Liver (tissue), 9 donors: ENCODE data around the gene PSMB3. TPM values are rescaled to one million over a fixed set of nuclear protein-coding genes. Genes with fewer than 3 reads are reported as not detected.

Source experiments
- DNase-seq: peaks from one replicate; pipeline ENCODE4 v3.0.0-alpha.2; 2017; ENCODE audit warnings: low spot score
- H3K27ac ChIP-seq, 2 donors: one replicate each; pipeline ENCODE4 v1.7.0; 2013; ENCODE audit warnings: inconsistent platforms in 2 of 2, low read length in 2 of 2, control low read depth in 1 of 2, low read depth in 1 of 2, mild to moderate bottlenecking in 1 of 2
- H3K27me3 ChIP-seq, 4 donors: one replicate each; pipeline versions ENCODE4 v1.6.1 to v1.7.0; 2013; ENCODE audit warnings: low read length in 3 of 4, inconsistent platforms in 1 of 4, mild to moderate bottlenecking in 1 of 4, moderate library complexity in 1 of 4; ENCODE audit not compliant: control insufficient read depth in 4 of 4, insufficient read depth in 4 of 4
- H3K36me3 ChIP-seq, 4 donors: one replicate each; pipeline versions ENCODE4 v1.6.1 to v1.7.0; 2013; ENCODE audit warnings: low read length in 3 of 4, mild to moderate bottlenecking in 3 of 4, low read depth in 1 of 4, moderate library complexity in 1 of 4; ENCODE audit not compliant: control insufficient read depth in 4 of 4, insufficient read depth in 3 of 4
- H3K4me1 ChIP-seq, 4 donors: one replicate each; pipeline versions ENCODE4 v1.6.1 to v1.7.0; 2013; ENCODE audit warnings: low read length in 3 of 4, mild to moderate bottlenecking in 3 of 4, moderate library complexity in 1 of 4; ENCODE audit not compliant: control insufficient read depth in 4 of 4, insufficient read depth in 4 of 4
- H3K4me3 ChIP-seq, 3 donors: one replicate each; pipeline versions ENCODE4 v1.6.1 to v1.7.0; 2013; ENCODE audit warnings: low read length in 3 of 3, control low read depth in 1 of 3, low read depth in 1 of 3, mild to moderate bottlenecking in 1 of 3
- H3K9ac ChIP-seq, 2 donors: one replicate each; pipeline ENCODE4 v1.7.0; 2013; ENCODE audit warnings: low read length in 2 of 2, mild to moderate bottlenecking in 2 of 2, moderate library complexity in 2 of 2, control low read depth in 1 of 2, low read depth in 1 of 2
- H3K9me3 ChIP-seq, 4 donors: one replicate each; pipeline versions ENCODE4 v1.6.1 to v1.7.0; 2013; ENCODE audit warnings: low read length in 3 of 4; ENCODE audit not compliant: control insufficient read depth in 4 of 4
- CTCF ChIP-seq: fragments of 150-350 bp; IDR thresholded peaks from 2 replicates; pipeline ENCODE4 v1.5.1; 2017; ENCODE audit warnings: improper control_type of control experiment, low read depth, low read length; ENCODE audit not compliant: missing input control
- EGR1 ChIP-seq, 2 donors: IDR thresholded peaks; 2 replicates each; pipeline ENCODE4 v1.6.1; 2016 to 2018; ENCODE audit warnings: antibody characterized with exemption in 2 of 2, low read depth in 2 of 2
- FOXA1 ChIP-seq: IDR thresholded peaks from 2 replicates; pipeline ENCODE4 v1.6.1; 2016; ENCODE audit warnings: antibody characterized with exemption
- FOXA2 ChIP-seq: IDR thresholded peaks from 2 replicates; pipeline ENCODE4 v1.6.1; 2016; ENCODE audit warnings: antibody characterized with exemption
- GABPA ChIP-seq, 2 donors: IDR thresholded peaks in 1 of 2; conservative IDR thresholded peaks in 1 of 2; 2 replicates each; pipeline ENCODE4 v1.6.1; 2016; ENCODE audit warnings: antibody characterized with exemption in 2 of 2, mild to moderate bottlenecking in 1 of 2, moderate library complexity in 1 of 2
- HNF4A ChIP-seq, 2 donors: conservative IDR thresholded peaks; 2 replicates each; pipeline ENCODE4 v1.6.1; 2016; ENCODE audit warnings: antibody characterized with exemption in 2 of 2, mild to moderate bottlenecking in 2 of 2
- HNF4G ChIP-seq: IDR thresholded peaks from 2 replicates; pipeline ENCODE4 v1.6.1; 2016; ENCODE audit warnings: antibody characterized with exemption
- JUND ChIP-seq, 2 donors: IDR thresholded peaks; 2 replicates each; pipeline ENCODE4 v1.6.1; 2016; ENCODE audit warnings: antibody characterized with exemption in 2 of 2
- NR2F2 ChIP-seq: IDR thresholded peaks from 2 replicates; pipeline ENCODE4 v1.6.1; 2016; ENCODE audit warnings: antibody characterized with exemption
- RAD21 ChIP-seq, 2 donors: IDR thresholded peaks; 2 replicates each; pipeline ENCODE4 v1.6.1; 2016; ENCODE audit warnings: antibody characterized with exemption in 2 of 2, mild to moderate bottlenecking in 2 of 2
- REST ChIP-seq: IDR thresholded peaks from 2 replicates; pipeline ENCODE4 v1.6.1; 2016; ENCODE audit warnings: antibody characterized with exemption, mild to moderate bottlenecking
- RXRA ChIP-seq, 2 donors: IDR thresholded peaks; 2 replicates each; pipeline ENCODE4 v1.6.1; 2017 to 2018; ENCODE audit warnings: antibody characterized with exemption in 2 of 2, mild to moderate bottlenecking in 1 of 2
- SP1 ChIP-seq: IDR thresholded peaks from 2 replicates; pipeline ENCODE4 v1.6.1; 2018; ENCODE audit warnings: antibody characterized with exemption, mild to moderate bottlenecking
- TAF1 ChIP-seq: conservative IDR thresholded peaks from 2 replicates; pipeline ENCODE4 v1.6.1; 2016; ENCODE audit warnings: antibody characterized with exemption, mild to moderate bottlenecking
- YY1 ChIP-seq: IDR thresholded peaks from 2 replicates; pipeline ENCODE4 v1.6.1; 2016; ENCODE audit warnings: antibody characterized with exemption, mild to moderate bottlenecking
- ZBTB33 ChIP-seq: IDR thresholded peaks from 2 replicates; pipeline ENCODE4 v1.6.1; 2016; ENCODE audit warnings: antibody characterized with exemption
- WGBS: extraction: QIAGEN DNeasy Blood & Tissue Kit; methylation state at CpG from one replicate; pipeline ENCODE4 v1.1.7; 2013; 5-methylcytosine and 5-hydroxymethylcytosine counted together
- polyA plus RNA-seq, 2 donors: library from polyadenylated mRNA; stranded (reverse) in 1 of 2; unstranded in 1 of 2; fragments of 200-250 nt in 1 of 2; fragments of >200 nt in 1 of 2; fragmentation: Nextera tagmentation in 1 of 2; extraction: Ambion mirVana in 1 of 2; gene quantifications; one replicate each; pipeline versions ENCODE4 v1.2.1 to v1.2.3, GENCODE V29; 2013 to 2015
- total RNA-seq, 2 donors: library from RNA; depleted of rRNA; stranded (reverse); fragments of >200 nt; gene quantifications; one replicate each; pipeline ENCODE4 v1.2.3, GENCODE V29; 2014
- TF ChIP-seq, protein P1 (sequence below): IDR thresholded peaks from 2 replicates; pipeline ENCODE4 v1.6.1; 2016; ENCODE audit warnings: antibody characterized with exemption
- TF ChIP-seq, protein P2 (sequence below): IDR thresholded peaks from 2 replicates; pipeline ENCODE4 v1.6.1; 2016; ENCODE audit warnings: antibody characterized with exemption
- donor health status: healthy.
- donor health status: healthy.
- donor health status: healthy.
- donor health status: healthy.
- donor health status: healthy.

The PSMB3 gene
- total and polyA plus RNA-seq, 4 donors = 121 to 279 (median 169) TPM

GRCh38 chr17:38715216-38715943 lies 37.2 kb upstream of the PSMB3 start:
- H3K9me3 ChIP-seq = no peaks in the 10 kb centered on the region
- H3K27me3 ChIP-seq = no peaks in the 10 kb centered on the region
- no peak for DNase-seq
- WGBS = 91% methylated on average over 9 of the region's 9 CpGs
- H3K4me1 ChIP-seq = peaks cover 0 to 4% (median 0%) of the 10 kb centered on the region in 4 donors
- no peak overlapping the region for H3K9ac ChIP-seq
- H3K36me3 ChIP-seq = peaks cover 6 to 47% (median 15%) of the 10 kb centered on the region in 4 donors
- no peak overlapping the region for H3K27ac ChIP-seq
- no peak overlapping the region for H3K4me3 ChIP-seq
- TF ChIP-seq ZBTB33 = no peak
- TF ChIP-seq REST = no peak
- no peak for TF ChIP-seq EGR1 (IDR thresholded peaks at IDR 0.05; ENCODE audit: low read depth in 2 of 2)
- TF ChIP-seq FOXA2 = no peak
- no peak for TF ChIP-seq YY1
- TF ChIP-seq NR2F2 = no peak
- TF ChIP-seq, protein P1, sequence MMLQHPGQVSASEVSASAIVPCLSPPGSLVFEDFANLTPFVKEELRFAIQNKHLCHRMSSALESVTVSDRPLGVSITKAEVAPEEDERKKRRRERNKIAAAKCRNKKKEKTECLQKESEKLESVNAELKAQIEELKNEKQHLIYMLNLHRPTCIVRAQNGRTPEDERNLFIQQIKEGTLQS = no peak
- no peak for TF ChIP-seq TAF1
- no peak for TF ChIP-seq HNF4G
- TF ChIP-seq CTCF = no peak
- TF ChIP-seq JUND (IDR thresholded peaks at IDR 0.05) = no peak
- TF ChIP-seq HNF4A (conservative IDR thresholded peaks at IDR 0.05) = no peak
- no peak for TF ChIP-seq RXRA (IDR thresholded peaks at IDR 0.05)
- TF ChIP-seq, protein P2, sequence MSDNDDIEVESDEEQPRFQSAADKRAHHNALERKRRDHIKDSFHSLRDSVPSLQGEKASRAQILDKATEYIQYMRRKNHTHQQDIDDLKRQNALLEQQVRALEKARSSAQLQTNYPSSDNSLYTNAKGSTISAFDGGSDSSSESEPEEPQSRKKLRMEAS = no peak
- TF ChIP-seq GABPA (IDR thresholded peaks at IDR 0.05 in 1 of 2, conservative IDR thresholded peaks at IDR 0.05 in 1 of 2) = no peak
- TF ChIP-seq SP1 = no peak
- no peak for TF ChIP-seq RAD21 (IDR thresholded peaks at IDR 0.05)
- TF ChIP-seq FOXA1 = no peak
